Activated CD4-positive, alpha-beta T cell treated with anti-CD3 and anti-CD28 coated beads, Interleukin-2, amount 10 ng/mL, durations not matched to agents 24 days and 14 days (primary cell): Measurements from ENCODE around the gene HNRNPA3. TPM values are rescaled to one million over a fixed set of nuclear protein-coding genes. Genes with fewer than 3 reads are reported as not detected.
"Not testable (repeated sequence)": the region's sequence is repeated elsewhere in the genome, so short reads cannot be mapped to it uniquely, and the experiment has no call there.

Source experiments
- DNase-seq: peaks from one replicate; pipeline ENCODE4 v3.0.0; 2022
- H3K27ac Mint-ChIP-seq: one replicate; pipeline ENCODE4 v1.8.0; 2022; ENCODE audit warnings: mild to moderate bottlenecking, mixed read lengths
- H3K27me3 Mint-ChIP-seq: one replicate; pipeline ENCODE4 v1.8.0; 2022; ENCODE audit warnings: mixed read lengths
- H3K36me3 Mint-ChIP-seq: one replicate; pipeline ENCODE4 v1.8.0; 2022; ENCODE audit warnings: low read depth, mild to moderate bottlenecking, mixed read lengths
- H3K4me1 Mint-ChIP-seq: one replicate; pipeline ENCODE4 v1.8.0; 2021; ENCODE audit warnings: mixed read lengths
- H3K4me3 Mint-ChIP-seq: one replicate; pipeline ENCODE4 v1.8.0; 2022; ENCODE audit warnings: mild to moderate bottlenecking, moderate library complexity, mixed read lengths
- H3K9me3 Mint-ChIP-seq: one replicate; pipeline ENCODE4 v1.8.0; 2021; ENCODE audit warnings: mixed read lengths
- intact Hi-C: fragments of 100-400 bp; cut with micrococcal nuclease; formaldehyde crosslinking; loops from one replicate; pipeline ENCODE4 v1.15.1; 2023
- total RNA-seq: library from RNA; stranded (reverse); gene quantifications from 2 replicates; pipeline ENCODE4 v1.2.3, GENCODE V29; 2022

Gene HNRNPA3
- total RNA-seq, 1 donor from 2014 or later, result 333 TPM

DNA sequence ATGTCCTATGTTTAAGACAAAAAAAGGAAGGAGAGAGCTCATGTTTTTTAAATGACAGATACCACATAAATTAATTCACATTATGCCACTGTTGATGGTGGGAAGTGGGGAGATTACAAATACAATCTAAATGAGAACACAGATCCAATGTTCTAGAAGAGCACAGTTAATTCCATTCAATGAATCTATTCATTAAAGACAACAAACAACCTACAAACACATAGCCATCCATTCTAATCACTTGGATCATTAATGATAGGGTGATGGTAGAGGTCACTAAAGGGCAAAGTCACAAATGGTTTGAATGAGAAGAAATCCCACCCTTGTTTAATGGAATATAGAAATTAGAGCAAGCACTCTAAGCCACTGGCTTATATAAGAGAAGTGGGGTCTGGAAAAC, 21.7 kb downstream of the HNRNPA3 start:
- intact Hi-C loops, result no loop called here
- DNase-seq, result no peak
- Mint-ChIP-seq H3K27me3 (no peaks in the 10 kb centered on the region), H3K4me1 (peaks cover 42% of the 10 kb centered on the region), H3K27ac (peak overlapping the region; percentile 60), H3K4me3 (no peak overlapping the region), H3K36me3 (peaks cover 58% of the 10 kb centered on the region), H3K9me3 (no peaks in the 10 kb centered on the region)

DNA sequence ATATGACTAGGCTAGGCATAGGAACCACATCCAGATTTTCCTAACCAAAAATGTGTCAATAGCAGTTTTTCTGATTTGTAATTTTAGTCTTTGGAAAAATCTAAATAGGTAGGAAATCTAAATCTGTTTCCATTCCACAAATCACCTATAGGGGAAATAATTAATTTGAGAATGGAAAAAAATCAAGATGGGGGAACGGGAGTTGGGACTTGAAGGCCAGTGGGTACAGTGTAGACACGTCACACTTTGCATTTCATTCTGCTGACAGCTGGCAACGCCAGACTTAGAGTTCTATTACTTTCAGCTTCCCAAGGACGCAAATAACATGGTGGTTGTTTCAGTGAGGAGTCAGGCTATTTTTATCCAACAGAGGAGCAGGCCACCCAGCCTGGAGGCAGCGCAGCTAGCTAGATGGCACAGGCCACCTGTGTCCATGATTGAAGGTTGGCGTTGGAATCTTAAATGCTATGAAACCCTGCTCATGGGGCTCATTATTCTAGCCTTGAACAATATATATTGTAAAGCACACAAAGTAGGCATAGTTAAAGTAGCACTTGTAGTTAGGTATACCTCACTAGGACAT, 23.4 kb downstream of the HNRNPA3 start:
- intact Hi-C loops, result no loop called here
- H3K27ac Mint-ChIP-seq, result no peak overlapping the region

DNA sequence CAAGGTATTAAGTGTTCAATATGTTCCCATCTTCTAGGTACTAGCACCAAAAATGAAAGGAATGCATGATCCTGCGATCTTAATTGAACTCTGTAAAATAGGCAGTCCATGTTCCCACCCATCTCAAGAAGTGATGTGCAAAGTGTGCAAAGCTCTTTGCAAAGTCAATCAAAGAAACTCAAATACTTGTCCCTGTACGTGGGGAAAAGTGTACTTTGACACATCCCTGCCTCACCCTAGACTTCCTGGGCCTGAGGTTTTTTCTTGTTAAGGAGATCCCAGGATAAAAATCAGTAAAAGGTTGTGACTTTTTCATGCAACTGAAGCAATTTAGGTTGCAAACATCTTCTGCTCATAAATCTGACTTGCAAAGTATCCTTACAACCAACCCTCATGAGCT, 25.3 kb downstream of the HNRNPA3 start:
- peaks cover 54% of the 10 kb centered on the region for H3K4me1 Mint-ChIP-seq
- DNase-seq, result peak; percentile 49
- peak overlapping the region; percentile 6 for H3K27ac Mint-ChIP-seq
- no peaks in the 10 kb centered on the region for H3K27me3 Mint-ChIP-seq
- intact Hi-C loops, result no loop called here
- no peak overlapping the region for H3K4me3 Mint-ChIP-seq
- no peaks in the 10 kb centered on the region for H3K9me3 Mint-ChIP-seq
- H3K36me3 Mint-ChIP-seq, result peaks cover 49% of the 10 kb centered on the region

More for the DNA sequence above, 23.4 kb downstream of the HNRNPA3 start:
- Mint-ChIP-seq H3K9me3 (no peaks in the 10 kb centered on the region), H3K4me1 (peaks cover 43% of the 10 kb centered on the region), H3K36me3 (peaks cover 49% of the 10 kb centered on the region), H3K4me3 (no peak overlapping the region), H3K27me3 (no peaks in the 10 kb centered on the region)
- peak; percentile 51 for DNase-seq

DNA sequence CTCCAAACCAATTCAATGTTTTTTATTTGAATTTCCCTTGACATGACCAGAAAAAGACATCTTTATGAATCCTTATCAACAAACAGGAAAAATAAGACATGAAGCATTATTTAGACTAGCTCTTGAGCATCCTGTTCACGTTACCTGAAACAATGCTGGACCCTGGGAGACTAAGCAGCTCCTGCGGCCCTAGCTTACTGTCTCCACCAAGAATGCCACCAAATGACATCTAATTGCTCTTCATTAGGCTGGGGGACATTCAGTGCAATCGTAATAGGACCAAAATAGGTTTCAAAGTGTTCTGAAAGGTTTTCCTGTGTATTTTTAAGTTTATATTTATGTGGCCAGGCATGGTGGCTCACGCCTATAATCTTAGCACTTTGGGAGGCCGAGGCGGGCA, 26.5 kb downstream of the HNRNPA3 start:
- peaks cover 43% of the 10 kb centered on the region for H3K36me3 Mint-ChIP-seq
- no peak overlapping the region for H3K4me3 Mint-ChIP-seq
- no peak overlapping the region for H3K27ac Mint-ChIP-seq
- H3K9me3 Mint-ChIP-seq, result no peaks in the 10 kb centered on the region
- intact Hi-C loops, result no loop called here
- no peaks in the 10 kb centered on the region for H3K27me3 Mint-ChIP-seq
- peaks cover 56% of the 10 kb centered on the region for H3K4me1 Mint-ChIP-seq
- peak; percentile 51 for DNase-seq

DNA sequence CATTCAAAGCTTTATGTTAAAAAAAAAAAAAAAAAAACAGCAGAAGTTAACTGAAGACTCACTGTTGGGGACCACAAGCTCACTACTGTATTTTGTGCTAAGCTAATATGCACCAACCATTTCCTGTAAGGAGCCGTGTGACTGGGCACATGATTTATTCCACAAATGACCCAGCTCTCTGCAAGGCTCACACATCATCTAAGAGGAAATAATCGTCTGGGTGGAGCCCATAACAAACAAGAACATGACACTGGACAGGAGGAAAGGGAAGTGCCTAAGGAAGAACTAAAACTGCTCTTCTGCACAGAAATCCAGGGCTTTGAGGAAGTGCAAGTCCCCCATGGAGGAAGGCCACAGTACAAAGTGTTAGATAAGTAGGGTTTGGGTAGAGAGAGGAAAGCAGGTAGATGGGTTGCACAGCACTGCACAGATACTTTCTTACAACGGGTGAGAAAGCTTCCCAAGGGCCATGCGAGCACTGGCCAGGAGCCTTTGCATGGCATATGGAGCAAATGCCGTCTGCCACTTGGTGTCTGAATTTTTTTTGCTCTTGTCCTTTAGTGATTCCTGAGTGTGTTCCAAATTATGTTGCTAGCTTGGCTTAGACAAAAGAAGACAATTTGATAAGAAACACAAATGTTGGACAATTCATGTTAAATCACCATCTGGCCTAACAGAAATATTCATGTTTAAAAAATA, 27.5 kb downstream of the HNRNPA3 start:
- H3K9me3 Mint-ChIP-seq, result no peaks in the 10 kb centered on the region
- H3K4me3 Mint-ChIP-seq, result peak overlapping the region; percentile 63
- no peaks in the 10 kb centered on the region for H3K27me3 Mint-ChIP-seq
- H3K36me3 Mint-ChIP-seq, result peaks cover 41% of the 10 kb centered on the region
- DNase-seq, result peak; percentile 76
- H3K4me1 Mint-ChIP-seq, result peaks cover 57% of the 10 kb centered on the region
- intact Hi-C loops, result loop anchor here (1.0 to 2.0 kb wide), 2 partner anchors 23 to 27 kb away; partner anchors contain the start of gene HNRNPA3
- peak overlapping the region; percentile 85 for H3K27ac Mint-ChIP-seq

DNA sequence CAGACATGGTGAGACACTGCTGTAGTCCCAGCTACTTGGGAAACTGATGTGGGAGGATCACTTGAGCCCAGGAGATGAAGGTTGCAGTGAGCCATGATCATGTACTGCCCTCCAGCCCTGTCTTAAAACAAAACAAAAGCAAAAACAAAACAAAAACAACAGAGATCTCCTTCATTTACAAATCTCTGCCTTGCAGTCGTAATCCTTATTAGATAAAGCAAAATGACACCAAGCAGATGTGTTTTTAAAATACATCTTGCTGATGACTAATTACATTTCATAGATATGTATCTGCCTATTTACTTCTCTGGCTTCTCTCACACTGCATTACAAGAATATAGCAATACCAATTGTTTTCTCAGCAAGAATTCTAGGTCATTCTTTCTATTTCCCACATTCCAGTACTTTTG, 29.1 kb downstream of the HNRNPA3 start:
- intact Hi-C loops, result loop anchor here (1.0 to 2.0 kb wide), 2 partner anchors 9 to 29 kb away; partner anchors contain the start of gene HNRNPA3
- Mint-ChIP-seq H3K27me3 (no peaks in the 10 kb centered on the region), H3K9me3 (no peaks in the 10 kb centered on the region), H3K36me3 (peaks cover 34% of the 10 kb centered on the region), H3K4me3 (peak overlapping the region; percentile 32), H3K27ac (peak overlapping the region; percentile 62), H3K4me1 (peaks cover 58% of the 10 kb centered on the region)
- no peak for DNase-seq

DNA sequence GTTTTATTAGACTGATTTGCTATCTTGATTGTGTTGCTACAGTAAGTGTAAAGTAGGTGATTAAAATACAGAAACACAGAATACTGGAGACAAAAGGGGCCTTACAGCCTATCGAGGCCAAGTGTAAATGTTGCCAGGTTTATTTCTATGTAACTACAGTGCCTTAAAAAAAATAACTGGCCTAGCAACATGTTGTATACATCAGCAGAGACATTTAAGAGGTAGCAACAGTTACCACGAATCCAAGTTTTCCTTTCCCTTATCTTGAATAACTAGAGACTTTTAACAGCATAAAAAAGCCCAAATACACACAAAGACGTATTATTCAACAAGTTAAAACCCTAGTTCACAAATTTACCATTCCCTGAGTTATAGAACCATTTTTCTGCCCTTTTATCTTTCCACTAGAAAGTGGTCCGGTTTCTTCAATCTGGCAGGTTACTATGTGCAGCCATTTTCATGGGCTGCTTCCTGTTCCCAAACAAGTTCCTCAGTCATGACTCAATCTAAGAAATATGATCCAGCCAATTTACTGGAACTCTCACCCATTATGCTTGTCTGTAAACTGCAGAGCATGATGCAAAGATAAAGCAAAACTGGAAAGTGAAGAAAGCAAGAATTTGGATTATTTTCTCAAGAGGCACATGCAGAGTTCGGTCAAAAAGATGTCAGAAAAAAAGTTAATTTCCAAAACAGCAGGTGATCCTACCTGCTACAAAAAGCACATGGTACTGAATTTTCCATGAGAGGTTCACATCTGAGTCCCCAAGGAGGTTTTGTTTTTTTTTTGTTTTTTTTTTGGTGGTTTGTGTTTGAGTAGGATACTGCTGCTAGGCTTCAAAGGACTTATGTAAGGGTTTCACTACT, 29.8 kb downstream of the HNRNPA3 start:
- peak overlapping the region; percentile 46 for H3K4me3 Mint-ChIP-seq
- no peaks in the 10 kb centered on the region for H3K27me3 Mint-ChIP-seq
- peaks cover 63% of the 10 kb centered on the region for H3K4me1 Mint-ChIP-seq
- peak overlapping the region; percentile 62 for H3K27ac Mint-ChIP-seq
- peaks cover 32% of the 10 kb centered on the region for H3K36me3 Mint-ChIP-seq
- no peaks in the 10 kb centered on the region for H3K9me3 Mint-ChIP-seq
- intact Hi-C loops, result loop anchor here (1.0 kb wide), 1 partner anchor 8 kb away; no protein-coding TSS in a partner anchor
- DNase-seq, result no peak

DNA sequence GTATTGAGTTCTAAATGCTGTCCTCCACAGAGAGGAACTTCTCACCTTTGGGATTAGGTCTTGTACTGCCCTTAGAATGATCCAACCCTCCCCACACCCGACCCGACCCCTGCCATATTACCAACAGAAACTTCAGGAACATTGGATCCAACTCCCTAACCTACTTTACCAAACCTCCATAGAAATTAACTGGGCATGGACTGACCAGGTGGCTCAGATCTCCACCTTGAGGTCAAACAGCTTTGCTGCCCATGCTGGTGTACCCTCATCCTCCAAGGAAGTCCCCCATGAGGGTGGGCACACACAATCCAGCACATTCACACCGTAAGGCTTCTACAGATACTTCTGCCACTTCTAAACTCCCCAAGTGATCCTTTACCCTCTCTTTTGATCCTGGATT, 30.5 kb downstream of the HNRNPA3 start:
- Mint-ChIP-seq H3K36me3 (peaks cover 32% of the 10 kb centered on the region), H3K4me3 (peak overlapping the region; percentile 46), H3K27me3 (no peaks in the 10 kb centered on the region), H3K4me1 (peaks cover 64% of the 10 kb centered on the region), H3K27ac (peak overlapping the region; percentile 62), H3K9me3 (no peaks in the 10 kb centered on the region)
- intact Hi-C loops, result no loop called here
- peak; percentile 48 for DNase-seq

DNA sequence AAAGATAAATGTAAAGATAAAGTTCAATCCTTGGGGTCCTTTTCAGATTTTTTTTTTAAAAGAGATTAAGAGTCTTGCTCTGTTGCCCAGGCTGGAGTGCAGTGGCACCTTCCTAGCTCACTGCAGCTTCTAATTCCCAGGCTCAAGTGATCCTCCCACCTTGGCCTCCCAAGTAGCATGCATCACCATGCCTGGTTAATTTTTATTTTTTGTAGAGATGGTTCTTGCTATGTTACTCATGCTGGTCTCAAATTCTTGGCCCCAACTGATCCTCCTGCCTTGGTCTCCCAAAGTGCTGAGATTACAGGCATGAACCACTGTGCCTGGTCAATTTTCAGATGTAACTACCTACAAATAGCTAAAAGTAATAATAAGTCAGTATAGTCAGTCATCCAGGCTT, 30.9 kb downstream of the HNRNPA3 start:
- peaks cover 29% of the 10 kb centered on the region for H3K36me3 Mint-ChIP-seq
- no peaks in the 10 kb centered on the region for H3K27me3 Mint-ChIP-seq
- no peaks in the 10 kb centered on the region for H3K9me3 Mint-ChIP-seq
- DNase-seq, result no peak
- peaks cover 64% of the 10 kb centered on the region for H3K4me1 Mint-ChIP-seq
- no peak overlapping the region for H3K4me3 Mint-ChIP-seq
- H3K27ac Mint-ChIP-seq, result peak overlapping the region; percentile 62
- intact Hi-C loops, result no loop called here

DNA sequence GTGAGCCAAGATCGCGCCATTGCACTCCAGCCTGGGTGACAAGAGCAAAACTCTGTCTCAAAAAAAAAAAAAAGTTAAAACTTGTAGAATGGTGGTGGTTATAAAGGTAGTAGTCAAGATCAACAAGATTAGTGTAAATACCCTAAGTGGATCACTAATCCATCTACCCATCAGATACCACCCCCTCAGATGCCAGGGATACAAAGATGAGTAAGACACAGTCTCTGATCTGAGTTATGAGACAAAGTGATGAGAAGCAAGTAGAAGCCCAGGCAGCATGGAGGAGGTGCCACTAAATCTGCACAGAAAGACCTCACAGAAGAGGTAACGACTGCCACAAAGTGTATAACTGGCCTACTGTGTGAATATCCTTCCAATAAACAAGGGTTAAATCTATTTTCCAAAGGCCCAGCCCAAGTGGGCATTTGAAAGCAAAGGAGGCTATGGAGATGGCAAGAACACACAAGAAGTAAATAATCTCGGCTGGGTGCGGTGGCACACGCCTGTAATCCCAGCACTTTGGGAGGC, 31.7 kb downstream of the HNRNPA3 start:
- H3K27me3 Mint-ChIP-seq, result no peaks in the 10 kb centered on the region

DNA sequence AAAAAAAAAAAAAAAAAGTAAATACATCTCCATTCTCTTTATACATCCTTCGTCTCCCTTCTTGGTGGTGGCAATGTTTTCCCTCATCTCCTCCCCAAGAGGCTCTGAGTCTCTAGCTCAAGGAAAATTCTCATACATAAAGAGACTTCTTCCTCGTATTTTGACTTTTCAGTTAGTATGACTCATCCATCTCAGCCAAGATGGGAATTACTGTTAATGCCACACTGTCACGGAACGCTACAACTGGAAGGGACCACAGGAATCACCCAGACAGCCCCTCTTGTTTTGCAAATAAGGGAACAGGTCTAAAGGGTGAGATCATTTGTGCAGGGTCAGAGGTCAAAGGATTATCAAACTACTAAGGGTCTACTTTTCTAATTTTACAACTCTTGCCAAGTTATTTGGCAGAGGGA, 32.4 kb downstream of the HNRNPA3 start:
- no peak for DNase-seq

More for the DNA sequence above, 31.7 kb downstream of the HNRNPA3 start:
- intact Hi-C loops, result no loop called here
- Mint-ChIP-seq H3K4me3 (no peak overlapping the region), H3K36me3 (peaks cover 33% of the 10 kb centered on the region), H3K4me1 (peaks cover 59% of the 10 kb centered on the region), H3K27ac (peak overlapping the region; percentile 79), H3K9me3 (no peaks in the 10 kb centered on the region)
- no peak for DNase-seq

DNA sequence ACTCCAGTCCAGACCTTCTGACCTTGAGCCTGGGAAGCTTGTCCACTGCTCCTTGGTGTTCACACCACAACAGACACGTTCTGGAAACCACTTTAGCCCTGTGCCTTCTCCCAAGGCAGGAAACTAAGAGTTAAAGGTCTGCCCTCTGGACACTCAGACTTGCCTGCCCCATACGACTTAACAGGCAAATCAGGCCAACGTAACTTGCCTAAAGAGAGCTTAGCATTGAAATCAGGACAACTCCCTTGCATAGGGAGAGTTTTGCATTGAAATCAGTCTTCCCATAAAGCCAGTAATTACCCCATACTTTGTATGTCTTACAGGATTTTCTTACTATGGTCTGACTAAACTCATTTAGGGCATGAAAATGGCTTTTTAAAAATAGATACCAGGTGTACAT, 33.4 kb downstream of the HNRNPA3 start:
- intact Hi-C loops, result no loop called here
- H3K27ac Mint-ChIP-seq, result peak overlapping the region; percentile 79

More for the DNA sequence above, 32.4 kb downstream of the HNRNPA3 start:
- peak overlapping the region; percentile 79 for H3K27ac Mint-ChIP-seq
- peaks cover 33% of the 10 kb centered on the region for H3K36me3 Mint-ChIP-seq
- H3K4me3 Mint-ChIP-seq, result no peak overlapping the region
- H3K9me3 Mint-ChIP-seq, result no peaks in the 10 kb centered on the region
- H3K4me1 Mint-ChIP-seq, result peaks cover 58% of the 10 kb centered on the region
- intact Hi-C loops, result no loop called here
- no peaks in the 10 kb centered on the region for H3K27me3 Mint-ChIP-seq

DNA sequence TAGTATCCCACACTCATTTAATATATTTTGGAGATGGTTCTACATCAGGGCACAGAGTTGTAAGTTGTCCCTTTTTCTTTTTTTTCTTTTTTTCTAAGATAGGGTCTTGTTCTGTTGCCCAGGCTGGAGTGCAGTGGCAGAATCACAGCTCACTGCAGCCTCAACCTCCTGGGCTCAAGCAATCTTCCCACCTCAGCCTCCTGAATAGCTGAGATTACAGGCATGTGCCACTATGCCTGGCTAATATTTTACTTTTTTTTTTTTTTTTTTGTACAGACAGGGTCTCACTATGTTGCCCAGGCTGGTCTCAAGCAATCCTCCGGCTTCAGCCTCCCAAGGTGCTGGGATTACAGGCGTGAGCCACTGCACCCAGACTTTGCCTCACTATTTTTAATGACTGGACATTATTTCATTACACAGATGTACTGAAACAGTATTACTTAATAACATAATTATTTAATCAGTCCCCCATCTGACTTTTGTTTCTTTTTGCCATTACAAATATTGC, 34.0 kb downstream of the HNRNPA3 start:
- Mint-ChIP-seq H3K4me1 (peaks cover 56% of the 10 kb centered on the region), H3K27ac (peak overlapping the region; percentile 79), H3K36me3 (peaks cover 37% of the 10 kb centered on the region)
- H3K9me3 Mint-ChIP-seq, intact Hi-C loops, H3K4me3 Mint-ChIP-seq, H3K27me3 Mint-ChIP-seq, DNase-seq: not testable (repeated sequence)

More for the DNA sequence above, 33.4 kb downstream of the HNRNPA3 start:
- H3K9me3 Mint-ChIP-seq, result no peaks in the 10 kb centered on the region
- H3K4me3 Mint-ChIP-seq, result no peak overlapping the region
- H3K27me3 Mint-ChIP-seq, result no peaks in the 10 kb centered on the region
- H3K36me3 Mint-ChIP-seq, result peaks cover 36% of the 10 kb centered on the region
- DNase-seq, result no peak
- H3K4me1 Mint-ChIP-seq, result peaks cover 56% of the 10 kb centered on the region
